GM21528 (cell line): ENCODE measurements around the gene PCP4.

ENCODE experiments used
- ATAC-seq: cut with Tn5 transposase; IDR thresholded peaks from one replicate; pipeline ENCODE4 v1.9.1; 2021; ENCODE audit warnings: mild to moderate bottlenecking, moderate library complexity; ENCODE audit not compliant: unreplicated experiment, low FRiP score

The PCP4 gene

DNA sequence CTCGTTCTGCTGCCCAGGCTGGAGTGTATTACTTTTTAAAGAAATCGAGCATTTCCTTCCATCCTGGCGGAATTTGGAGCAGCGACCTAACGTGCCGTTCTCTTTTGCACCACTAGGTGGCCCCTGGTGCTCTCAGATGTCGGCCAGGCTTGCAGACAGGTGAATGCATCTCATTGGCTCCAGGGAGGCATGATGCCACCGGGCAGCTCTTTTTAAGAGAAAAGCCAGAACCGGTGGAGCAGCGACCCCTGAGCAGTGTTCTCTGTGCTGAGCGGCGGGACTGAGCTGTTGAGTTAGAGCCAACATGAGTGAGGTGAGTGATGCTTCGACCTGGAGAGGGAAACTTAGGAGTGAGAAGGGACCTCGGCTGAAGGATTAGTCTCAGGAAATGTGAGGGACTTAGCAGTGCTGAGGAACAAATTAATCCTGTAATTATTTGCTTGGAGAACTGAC is at the start of gene PCP4:
Gene PCP4 (plus strand): TSS at position 241 of the 453 bp plus-strand sequence. CDS start 64 bp downstream, at position 305.
- no peak for ATAC-seq

DNA sequence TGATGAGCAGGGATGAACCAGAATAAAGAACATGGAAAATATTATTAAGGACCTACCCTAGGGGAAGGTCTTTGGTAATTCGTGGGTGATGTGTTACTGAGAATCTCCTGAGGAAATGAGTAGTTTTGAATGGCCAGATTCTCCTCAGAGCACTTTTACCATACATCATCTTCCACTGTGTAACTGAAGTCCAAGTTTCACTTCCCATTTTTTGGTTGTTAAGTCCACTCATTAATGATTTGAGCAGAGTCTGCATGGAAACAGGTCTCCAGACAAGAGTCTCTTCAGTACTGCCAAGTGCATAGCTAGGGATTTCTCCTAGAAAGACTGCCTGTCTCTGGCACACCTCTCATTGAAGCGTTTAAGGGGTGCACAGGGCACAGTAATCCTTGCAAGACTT is 48.7 kb upstream of the PCP4 start:
- no peak for ATAC-seq

DNA sequence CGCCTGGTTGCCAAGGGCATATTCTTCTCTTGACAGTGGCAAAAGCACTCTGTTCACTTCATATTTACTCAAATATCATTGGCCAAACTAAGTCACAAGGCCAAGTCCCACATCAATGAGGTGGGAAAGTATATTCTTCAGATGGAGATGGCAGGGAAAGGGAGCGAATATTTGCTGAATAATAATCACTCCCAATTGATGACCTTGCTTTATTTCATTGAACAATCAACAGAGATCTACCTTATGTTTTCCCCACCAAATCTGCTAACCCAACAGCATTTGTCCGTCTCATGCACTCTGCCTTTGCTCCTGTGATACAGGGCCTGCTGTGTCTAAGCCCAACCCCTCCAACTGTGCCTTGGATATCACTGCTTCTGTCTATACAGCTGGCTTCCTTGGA is 45.2 kb upstream of the PCP4 start:
- no peak for ATAC-seq

DNA sequence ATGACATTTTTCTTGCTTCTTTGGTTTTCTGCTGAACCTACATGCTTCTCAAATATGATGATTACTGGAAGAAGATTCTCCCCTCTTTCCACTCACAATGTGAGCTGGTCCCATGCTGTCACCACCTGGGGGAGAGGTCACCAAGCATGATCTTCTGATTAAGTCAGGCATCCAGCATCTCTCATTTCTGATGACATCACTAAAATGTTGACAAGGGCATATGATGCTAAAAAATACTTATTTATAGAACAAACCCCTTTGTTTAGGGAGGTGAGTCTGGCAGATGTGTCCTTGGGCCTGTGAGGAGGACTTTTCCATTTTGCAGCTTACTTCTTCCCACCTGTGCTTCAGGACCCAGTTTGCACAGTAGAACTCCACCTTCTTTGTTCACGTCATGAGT is 42.0 kb upstream of the PCP4 start:
- ATAC-seq: no peak

DNA sequence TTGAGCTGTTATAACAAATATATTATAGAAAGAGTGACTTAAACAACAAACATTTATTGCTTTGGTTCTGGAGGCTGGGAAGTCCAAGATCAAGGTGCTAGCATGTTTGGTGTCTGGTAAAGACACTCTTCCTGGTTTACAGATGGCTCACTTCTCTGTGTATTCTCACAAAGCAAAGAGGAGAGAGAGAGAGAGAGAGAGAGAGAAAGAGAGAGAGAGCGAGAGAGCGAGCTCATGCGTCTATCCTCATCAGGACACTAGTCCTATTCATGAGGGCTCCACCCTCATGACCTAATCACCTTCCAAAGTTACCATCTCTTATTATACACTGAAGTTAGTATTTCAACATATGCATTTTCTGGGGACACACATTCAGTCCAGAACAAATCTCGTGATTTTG is 32.7 kb upstream of the PCP4 start:
- ATAC-seq: no peak

DNA sequence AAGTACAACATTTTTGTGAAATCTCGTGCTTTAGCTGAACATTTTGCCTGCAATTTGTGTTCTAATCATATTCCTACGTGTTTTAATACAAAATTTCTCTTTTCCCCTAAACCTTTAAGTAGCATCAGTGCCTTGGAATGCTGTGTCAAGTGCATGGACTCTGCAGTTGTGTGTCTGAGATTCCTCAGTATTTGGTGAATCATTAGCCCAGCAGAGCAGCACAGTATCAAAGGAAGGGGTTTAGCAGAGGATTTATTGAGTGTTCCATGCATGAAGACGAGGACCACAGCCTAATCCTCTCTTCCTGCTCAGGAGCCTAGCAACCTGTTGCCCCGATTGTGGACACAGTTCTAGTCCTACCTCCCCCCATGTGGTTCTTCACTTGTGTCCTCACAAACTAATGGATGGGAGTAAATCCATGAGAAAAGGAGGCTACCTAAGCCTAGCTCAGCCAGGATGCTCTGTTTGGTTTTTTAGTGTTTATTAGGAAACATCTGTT is 29.3 kb upstream of the PCP4 start:
- ATAC-seq: no peak

DNA sequence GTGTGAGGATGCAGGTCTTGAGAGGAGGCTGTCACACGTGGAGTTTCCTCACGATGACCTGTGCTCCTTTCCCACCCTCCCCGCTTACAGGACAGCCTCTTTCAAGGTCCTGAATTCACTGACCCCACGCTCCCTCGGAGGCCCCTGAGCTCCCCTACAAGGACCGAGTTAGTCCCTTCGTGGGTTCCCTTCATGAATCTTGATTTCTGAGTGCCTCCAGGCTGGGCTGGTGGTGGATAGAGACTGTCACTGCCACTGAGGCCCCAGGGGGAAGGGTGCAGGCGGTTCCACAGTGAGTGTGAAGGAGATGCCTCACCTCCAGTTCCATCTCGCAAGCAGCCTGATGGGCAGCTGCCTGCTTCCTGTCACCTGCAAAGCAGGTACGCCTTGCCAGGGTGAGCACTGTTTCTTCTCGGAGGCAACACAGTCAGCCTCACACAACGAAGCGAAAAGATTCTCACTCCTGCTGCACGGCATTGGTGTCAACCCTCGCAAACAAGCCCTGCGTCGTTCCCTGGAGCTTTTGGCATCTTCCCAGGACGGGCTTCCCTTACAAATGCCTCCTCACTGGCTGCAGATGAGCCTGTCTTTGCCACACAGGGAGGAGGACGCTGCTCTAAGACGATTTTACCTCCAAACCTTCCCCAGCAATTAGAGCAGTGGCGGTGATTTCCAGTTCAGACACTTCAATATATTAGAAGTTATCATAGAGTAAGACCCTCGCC is 26.7 kb upstream of the PCP4 start:
- ATAC-seq: no peak

DNA sequence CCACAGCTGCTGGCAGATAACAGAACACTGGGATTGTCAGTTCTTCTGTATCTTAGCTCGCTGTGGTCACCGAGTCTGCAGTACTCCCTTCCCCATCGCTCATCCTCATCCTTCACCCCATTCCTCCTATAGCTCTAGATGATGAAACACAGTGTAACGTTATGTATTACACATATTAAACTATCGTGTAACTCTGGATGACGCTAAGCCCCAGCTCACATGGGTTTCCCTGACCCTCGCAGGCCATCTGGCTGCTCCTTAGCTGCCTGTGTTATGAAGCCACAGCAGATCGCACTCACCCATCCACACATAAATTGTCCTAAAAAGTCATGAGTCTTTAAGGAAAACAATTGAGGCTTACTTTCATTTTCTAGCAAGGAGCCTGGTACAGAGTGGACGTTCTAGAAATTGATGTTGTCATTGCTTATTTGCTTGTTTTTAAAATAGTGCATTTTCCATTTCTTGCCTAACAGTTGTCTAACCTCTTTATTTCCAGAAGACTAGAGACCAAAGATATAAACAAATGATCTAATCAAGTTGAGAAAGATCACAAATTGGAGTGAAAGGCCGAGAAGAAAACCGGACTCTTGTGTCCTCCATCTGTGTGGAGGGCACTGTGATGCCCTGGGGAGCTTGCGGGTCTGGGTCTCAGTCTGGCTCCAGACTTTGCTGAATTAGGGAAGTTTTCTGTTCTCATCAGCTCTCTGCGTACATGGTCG is 24.3 kb upstream of the PCP4 start:
- ATAC-seq: no peak

DNA sequence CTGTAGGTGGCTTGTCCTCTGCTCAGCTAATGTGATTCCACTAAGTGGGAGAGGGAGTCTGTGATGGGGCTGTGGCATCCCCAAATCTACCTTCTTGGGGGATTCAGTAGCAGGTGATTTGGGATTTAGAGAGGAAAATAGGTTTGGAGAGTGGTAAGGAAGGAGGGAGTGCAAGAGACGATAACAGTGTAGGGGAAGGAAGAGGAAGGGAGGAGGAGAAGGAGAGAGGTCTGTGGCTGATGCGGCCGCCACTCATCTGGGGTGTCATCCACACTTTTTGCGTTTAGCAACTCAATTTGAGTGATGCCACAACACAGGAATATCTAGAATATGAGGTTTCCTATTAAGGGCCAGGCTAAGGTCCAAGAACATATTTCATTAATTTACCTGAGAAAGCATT is 23.8 kb upstream of the PCP4 start:
- no peak for ATAC-seq

DNA sequence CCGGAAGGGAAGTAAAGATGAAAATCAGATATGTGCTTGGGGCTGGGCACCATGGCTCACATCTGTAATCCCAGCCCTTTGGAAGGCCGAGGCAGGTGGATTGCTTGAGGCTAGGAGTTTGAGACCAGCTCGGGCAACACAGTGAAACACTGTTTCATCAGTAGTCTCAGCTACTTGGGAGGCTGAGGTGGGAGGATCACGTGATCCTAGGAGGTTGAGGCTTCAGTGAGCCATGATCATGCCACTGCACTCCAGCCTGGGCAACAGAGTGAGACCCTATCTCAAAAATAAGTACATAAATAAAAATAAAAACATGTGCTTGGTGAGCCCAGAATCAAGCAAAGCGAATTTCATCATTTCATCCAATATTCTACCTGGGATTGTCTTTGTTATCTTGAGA is 23.3 kb upstream of the PCP4 start:
- no peak for ATAC-seq

DNA sequence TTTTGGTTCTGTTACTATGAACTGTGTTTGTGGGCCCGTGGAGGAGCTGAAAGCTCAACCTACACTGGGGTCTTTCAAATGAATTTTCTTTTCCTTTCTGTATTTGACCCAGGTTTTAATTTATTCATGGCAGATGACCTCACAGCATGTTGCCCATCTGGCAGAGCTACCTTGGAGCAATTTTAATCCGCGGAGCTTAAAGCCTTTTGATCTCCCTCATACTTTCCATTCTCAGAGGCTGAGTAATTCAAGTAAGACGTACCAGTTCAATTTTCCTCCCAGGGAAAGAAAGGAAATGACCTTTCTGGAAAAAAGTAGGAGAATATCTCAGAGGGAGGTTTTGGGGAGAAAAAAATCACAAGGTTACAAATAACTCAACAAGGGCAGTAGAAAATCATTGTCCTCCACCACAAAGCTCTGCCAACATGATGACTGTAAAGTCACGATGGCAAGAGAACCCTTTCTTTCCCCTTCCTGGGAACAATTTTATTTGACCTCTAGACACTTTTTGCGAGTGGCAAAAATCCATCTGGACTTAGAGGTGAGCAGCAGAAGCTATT is 21.6 kb upstream of the PCP4 start:
- ATAC-seq: no peak

DNA sequence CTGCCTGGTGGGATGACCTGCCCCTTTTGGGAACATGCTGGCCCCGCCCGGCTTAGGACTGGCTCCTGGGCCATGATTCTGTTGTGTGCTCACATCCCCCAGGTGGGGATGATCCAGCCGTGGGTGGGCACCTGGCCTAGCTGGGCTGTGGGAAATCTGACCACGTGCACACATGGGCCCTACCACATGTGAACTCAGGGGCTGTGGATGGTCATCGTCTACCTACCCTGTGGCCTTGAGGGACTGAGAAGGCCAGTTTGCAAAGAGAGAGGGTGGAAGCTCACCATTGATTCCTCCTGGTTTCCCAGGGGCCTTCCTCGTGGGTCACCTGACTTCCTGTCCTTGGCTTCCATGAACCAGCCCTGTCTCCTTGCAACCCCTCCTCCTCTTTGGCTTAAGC is 19.4 kb upstream of the PCP4 start:
- ATAC-seq: no peak

DNA sequence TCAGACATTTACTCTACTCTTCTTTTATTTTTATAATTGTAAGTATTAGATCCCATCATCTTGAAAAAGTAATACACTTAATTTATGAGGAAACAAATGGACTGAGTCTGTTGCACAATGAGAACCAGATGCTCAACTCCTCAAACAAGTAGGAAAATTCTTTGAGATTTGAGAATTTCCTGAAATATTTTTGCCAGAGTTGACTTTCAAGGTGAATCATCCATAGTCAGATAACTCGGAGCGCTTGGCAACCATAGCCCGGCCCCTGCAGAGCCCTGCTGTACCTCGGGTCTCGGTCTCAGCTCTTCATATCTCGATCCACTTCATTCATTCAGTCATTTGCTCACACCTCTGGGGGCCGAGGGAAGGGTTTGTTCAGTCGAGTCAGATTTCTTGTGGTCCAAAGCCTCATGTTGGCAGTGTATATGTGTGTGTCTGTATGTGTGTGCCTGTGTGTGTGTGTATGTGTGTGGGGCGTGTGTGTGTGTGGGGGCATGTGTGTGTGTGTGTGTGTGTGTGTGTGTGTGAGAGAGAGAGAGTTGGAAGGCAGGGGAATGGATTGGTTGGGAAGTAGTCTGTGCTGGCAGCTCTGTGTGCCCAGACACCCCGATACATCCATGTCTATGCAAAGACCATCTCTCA is 18.1 kb upstream of the PCP4 start:
- ATAC-seq: no peak

DNA sequence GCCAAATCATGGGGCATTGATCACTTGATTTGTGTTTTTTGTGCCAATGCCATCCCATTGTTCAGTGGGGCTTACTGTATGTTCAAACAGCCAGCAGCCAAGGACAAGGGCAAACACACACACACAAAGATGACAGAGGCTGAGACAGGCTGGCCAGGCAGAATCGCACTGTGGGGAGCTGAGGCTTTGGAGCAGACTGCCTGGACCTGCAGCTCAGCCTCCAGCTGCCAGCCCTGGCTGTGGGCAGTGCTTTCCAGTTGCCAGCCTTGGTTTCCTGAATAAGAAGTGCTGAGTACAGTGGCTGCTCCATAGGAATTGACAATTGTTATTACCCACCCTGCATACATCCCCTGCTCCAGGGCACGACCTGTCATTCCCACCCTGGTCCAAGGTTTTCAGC is 16.9 kb upstream of the PCP4 start:
- no peak for ATAC-seq

DNA sequence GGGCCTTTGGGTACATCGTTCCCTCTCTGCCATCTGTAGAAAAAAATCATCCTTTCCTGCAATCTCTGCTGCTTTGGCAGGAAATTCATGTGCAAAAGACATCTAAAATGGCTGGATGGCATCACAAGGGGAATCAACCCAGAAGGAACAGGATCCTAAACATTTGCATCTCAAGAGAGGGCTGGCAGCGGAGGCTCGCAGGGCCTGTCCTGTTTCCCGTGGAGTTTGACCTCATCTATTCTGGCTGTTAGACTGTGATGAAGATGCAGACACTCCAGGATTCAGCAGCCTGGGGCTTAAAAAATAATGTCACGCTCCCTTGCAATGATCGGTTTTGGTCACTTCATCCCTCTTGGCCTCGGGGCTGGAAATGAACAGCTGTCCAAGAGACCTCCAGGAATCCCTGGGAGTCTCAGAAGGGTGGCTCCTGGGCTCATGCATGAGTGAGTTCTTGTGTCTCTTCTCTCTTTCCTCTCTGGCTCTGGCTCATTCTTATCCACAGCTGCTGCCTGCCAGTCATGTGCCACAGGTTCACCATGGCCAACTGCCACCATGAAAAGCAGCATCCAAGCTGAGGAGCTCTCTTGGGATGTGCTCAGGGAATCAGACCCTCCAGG is 16.1 kb upstream of the PCP4 start:
- no peak for ATAC-seq

DNA sequence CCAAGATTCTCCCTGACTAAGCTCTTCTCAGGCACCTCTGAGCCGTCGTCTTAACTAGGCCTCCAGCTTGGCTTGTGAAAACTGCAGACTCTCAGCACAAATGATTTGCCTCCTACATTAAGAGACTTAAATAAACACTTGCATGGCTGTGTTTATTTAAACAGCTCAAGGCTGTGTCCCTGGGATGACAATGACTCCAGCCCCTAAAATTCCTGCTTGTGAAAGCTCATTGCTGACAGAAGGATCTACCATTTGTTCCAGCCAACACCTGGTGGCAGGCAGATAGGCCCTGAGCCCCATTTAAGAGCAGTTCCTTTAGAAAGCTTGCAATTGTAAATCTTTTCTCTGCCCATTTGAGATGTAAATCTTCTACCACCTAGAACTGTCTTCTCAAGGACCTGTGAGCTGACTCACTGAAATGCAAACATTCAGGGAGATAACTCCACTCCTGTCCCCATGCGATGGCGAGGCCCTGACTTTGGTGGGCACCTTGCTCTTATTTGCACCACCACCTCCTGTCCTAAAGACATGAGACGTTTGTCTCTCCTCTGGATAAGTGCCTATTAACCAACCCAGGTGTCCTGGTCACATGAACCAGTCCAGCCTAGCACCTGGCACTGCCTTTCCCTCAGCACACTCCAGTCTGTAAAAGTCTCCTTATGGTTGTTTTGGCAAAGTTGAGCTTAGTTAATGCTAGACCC is 15.1 kb upstream of the PCP4 start:
- ATAC-seq: no peak

DNA sequence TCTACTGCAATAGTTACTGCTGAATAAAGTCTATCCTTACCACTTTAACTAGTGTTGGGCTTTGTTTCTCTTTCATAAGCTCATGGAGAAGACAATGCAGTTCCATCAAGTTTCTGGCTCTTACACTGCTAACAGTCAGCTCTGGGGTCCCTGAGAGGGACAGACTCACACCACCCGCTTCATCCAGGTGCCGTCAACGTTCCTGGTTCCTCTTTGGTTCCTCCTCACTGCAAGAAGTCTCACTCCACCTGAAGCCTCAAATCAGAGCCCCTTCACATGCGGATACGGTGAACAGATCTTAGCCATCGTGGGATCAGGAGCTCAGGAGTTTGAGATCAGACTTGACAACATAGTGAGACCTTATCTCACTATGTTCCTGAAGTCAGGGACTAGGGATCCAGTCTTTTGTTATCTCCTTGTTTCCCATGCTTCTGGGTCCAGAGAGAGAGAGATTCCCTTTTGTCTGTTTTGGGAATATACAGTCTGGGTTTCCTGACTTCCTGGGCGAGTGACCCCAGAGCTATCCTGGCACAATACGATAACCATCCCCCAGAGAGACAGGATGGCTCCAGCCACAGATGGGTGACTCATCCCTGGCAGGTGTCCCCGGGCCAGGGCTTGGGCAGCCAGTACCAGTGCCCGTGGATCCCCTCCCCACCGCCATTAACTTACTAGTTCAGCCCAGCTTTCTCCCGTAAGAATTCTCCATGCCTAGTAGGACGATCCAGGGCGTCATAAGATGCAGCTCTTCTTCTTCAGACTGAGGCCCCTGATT is 14.3 kb upstream of the PCP4 start:
- no peak for ATAC-seq

DNA sequence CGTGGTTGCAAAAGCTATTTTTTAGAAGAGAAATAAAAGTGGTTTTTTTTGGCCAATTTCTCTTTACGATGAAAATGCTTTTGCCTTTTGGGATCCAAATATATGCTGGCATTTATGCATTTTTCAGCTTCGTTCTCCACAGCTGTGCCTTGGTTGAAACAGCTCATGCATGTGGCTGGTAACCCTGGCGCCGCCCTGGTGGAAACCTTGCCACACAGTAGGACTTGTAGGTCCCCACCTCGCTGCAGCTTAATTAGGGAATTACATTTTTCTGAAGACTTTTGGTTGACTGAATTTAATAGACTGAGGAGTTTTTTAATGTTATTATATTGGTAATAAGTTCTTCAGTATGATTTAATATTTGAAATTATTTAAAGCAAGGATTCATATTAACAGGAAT is 12.7 kb upstream of the PCP4 start:
- ATAC-seq: no peak

DNA sequence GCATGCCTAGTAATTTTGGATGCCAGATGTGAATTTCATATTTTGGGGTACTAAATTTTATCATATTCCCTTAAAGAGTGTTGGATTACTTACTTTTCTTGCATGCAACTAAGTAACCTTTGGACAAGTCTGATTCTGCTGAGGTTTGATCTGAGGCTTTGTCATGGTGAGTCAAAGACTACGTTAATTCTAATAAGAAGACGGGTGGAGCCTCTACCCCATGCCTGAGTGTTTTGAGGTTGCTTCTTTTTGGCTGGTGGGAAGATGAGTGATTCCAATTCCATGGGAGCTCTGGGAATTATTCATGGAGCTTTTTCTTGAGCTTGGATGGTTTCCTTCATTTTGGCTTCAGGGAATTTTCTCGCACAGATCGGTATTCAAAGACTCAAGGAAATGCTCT is 11.6 kb upstream of the PCP4 start:
- ATAC-seq: no peak
